Heart left ventricle (tissue), 16 donors: ENCODE data around the gene LMF2. TPM values are rescaled to one million over a fixed set of nuclear protein-coding genes. Genes with fewer than 3 reads are reported as not detected.
"Not testable (repeated sequence)": the region's sequence is repeated elsewhere in the genome, so short reads cannot be mapped to it uniquely, and the experiment has no call there.

ENCODE experiments used
- ATAC-seq, 4 donors: fragments of 200-7000 bp; cut with Tn5 transposase; one replicate each; pipeline ENCODE4 v1.9.1; 2020 to 2022; ENCODE audit warnings: moderate library complexity in 4 of 4, mild to moderate bottlenecking in 3 of 4, moderate number of reproducible peaks in 1 of 4
- DNase-seq, 5 donors: peaks; one replicate each; pipeline ENCODE4 v3.0.0-alpha.2; 2020
- H3K27ac ChIP-seq, 12 donors: fragments of 200-600 bp; sonication (generic) in 4 of 12; one replicate each; pipeline versions ENCODE4 v1.5.0 to v1.8.0; 2016 to 2022; ENCODE audit warnings: mild to moderate bottlenecking in 2 of 12
- H3K27me3 ChIP-seq, 9 donors: fragments of 200-600 bp; sonication (generic) in 2 of 9; one replicate each; pipeline versions ENCODE4 v1.5.1 to v1.8.0; 2016 to 2022; ENCODE audit warnings: mild to moderate bottlenecking in 3 of 9
- H3K36me3 ChIP-seq, 9 donors: fragments of 200-600 bp; sonication (generic) in 2 of 9; one replicate each; pipeline versions ENCODE4 v1.5.0 to v1.8.0; 2018 to 2022; ENCODE audit warnings: mild to moderate bottlenecking in 2 of 9
- H3K4me1 ChIP-seq, 12 donors: fragments of 200-600 bp; sonication (generic) in 4 of 12; one replicate each; pipeline versions ENCODE4 v1.5.0 to v1.8.0; 2016 to 2022; ENCODE audit warnings: mild to moderate bottlenecking in 3 of 12
- H3K4me3 ChIP-seq, 12 donors: fragments of 200-600 bp; sonication (generic) in 4 of 12; one replicate each; pipeline versions ENCODE4 v1.5.0 to v1.8.0; 2017 to 2022; ENCODE audit warnings: mild to moderate bottlenecking in 9 of 12, moderate library complexity in 4 of 12
- H3K9me3 ChIP-seq, 12 donors: fragments of 200-600 bp; sonication (generic) in 4 of 12; one replicate each; pipeline versions ENCODE4 v1.5.0 to v1.8.0; 2016 to 2022; ENCODE audit warnings: mild to moderate bottlenecking in 1 of 12
- POLR2A ChIP-seq, 2 donors: fragments of 450-650 bp; IDR thresholded peaks; one replicate each; pipeline ENCODE4 v1.6.1; 2017; ENCODE audit warnings: antibody characterized with exemption in 2 of 2, mild to moderate bottlenecking in 2 of 2, moderate library complexity in 2 of 2
- WGBS, 4 donors: extraction: QIAGEN DNeasy Blood & Tissue Kit in 2 of 4; methylation state at CpG; one replicate each; pipeline versions ENCODE4 v1.1.5 to v1.1.7; 2013 to 2018; 5-methylcytosine and 5-hydroxymethylcytosine counted together
- intact Hi-C, 10 donors: fragments of 100-400 bp; cut with DNase I; formaldehyde crosslinking; loops; one replicate each; pipeline versions ENCODE4 v1.11.1 to v1.14.2; 2022
- polyA plus RNA-seq, 2 donors: library from polyadenylated mRNA; stranded (reverse); fragments of 200-250 nt; gene quantifications; one replicate each; pipeline ENCODE4 v1.2.3, GENCODE V29; 2013
- total RNA-seq, 9 donors: library from RNA; depleted of rRNA in 2 of 9; stranded (reverse); fragments of >200 nt in 2 of 9; fragmentation: NEBNext Ultra II Directional in 3 of 9; extraction: Animal tissue kit (Norgen Biotek cat#: 25700) in 3 of 9; gene quantifications; one replicate each; pipeline versions ENCODE4 v1.1.0 to v1.2.4, GENCODE V29; 2016 to 2023
- TF ChIP-seq, protein P1 (sequence below), 12 donors: fragments of 200-600 bp; sonication (generic) in 4 of 12; IDR thresholded peaks; one replicate each; pipeline versions ENCODE4 v1.5.0 to v1.8.0; 2018 to 2022; ENCODE audit warnings: antibody characterized with exemption in 12 of 12, mild to moderate bottlenecking in 5 of 12
- donor health status: ischemic (EF 13 %, LVEDD 7.1; RV severe dilation, severe dysfunction).
- donor health status: healthy with polysubstance abuse.
- donor health status: DM: no; HTN: yes; CAD: no.
- donor health status: DM: no; HTN: no; CAD: no.
- donor health status: ischemic (EF 25% LVEDD 6.9; RV normal size, moderate dysfunction).
- donor health status: ischemic (EF 25% LVEDD 5.7; RV mildly dilated, moderate dysfunction).
- donor health status: healthy.
- donor health status: DM: yes; HTN: yes; CAD: no.
- donor health status: ischemic (EF 35%, LVEDD 5.7; RV mildly dilated, moderate dysfunction).
- donor health status: nonischemic (EF 11% LVEDD 7.7; RV severe dilation, severe dysfunction).
- donor health status: DM: yes; HTN: yes; CAD: no.
- donor health status: PGD.
- donor health status: ischemic (EF 29% LVEDD 5.4; RV normal size, mild dysfunction).
- donor health status: nonischemic (EF 23%, LVEDD 6.1; RV moderate dilation, normal function).

LMF2 gene
- total and polyA plus RNA-seq, 11 donors: 20.9 to 46.5 (median 32.1) TPM

DNA sequence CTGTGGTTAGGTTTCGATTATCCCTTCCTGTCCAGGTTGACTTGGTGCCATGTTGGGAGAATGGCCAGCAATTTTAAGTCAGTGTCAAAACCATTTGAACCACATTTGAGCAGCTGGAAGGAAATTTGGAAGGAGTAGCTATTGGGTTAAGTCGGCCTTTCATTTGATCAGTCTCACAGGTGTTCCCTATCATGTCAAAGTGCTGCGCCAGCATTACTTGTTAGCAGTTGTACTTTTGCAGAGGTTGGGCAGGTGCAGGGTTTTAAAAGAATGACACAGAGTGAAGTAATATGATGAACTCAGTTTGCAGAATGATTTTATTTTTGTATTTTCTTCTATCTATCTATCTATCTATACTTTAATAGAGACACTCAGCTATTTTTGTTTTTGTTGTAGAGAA lies 28.7 kb upstream of the LMF2 start:
- Histone ChIP-seq H3K4me3 (no peak overlapping the region), H3K27me3 (peaks cover 0 to 48% (median 4%) of the 10 kb centered on the region in 9 donors), H3K27ac (peak overlapping the region in 1 of 12 donors; percentile 98), H3K36me3 (no peaks in the 10 kb centered on the region), H3K4me1 (peaks cover 3 to 88% (median 23%) of the 10 kb centered on the region in 12 donors), H3K9me3 (no peaks in the 10 kb centered on the region)
- no peak for TF ChIP-seq POLR2A (IDR thresholded peaks at IDR 0.05)
- TF ChIP-seq, protein P1, sequence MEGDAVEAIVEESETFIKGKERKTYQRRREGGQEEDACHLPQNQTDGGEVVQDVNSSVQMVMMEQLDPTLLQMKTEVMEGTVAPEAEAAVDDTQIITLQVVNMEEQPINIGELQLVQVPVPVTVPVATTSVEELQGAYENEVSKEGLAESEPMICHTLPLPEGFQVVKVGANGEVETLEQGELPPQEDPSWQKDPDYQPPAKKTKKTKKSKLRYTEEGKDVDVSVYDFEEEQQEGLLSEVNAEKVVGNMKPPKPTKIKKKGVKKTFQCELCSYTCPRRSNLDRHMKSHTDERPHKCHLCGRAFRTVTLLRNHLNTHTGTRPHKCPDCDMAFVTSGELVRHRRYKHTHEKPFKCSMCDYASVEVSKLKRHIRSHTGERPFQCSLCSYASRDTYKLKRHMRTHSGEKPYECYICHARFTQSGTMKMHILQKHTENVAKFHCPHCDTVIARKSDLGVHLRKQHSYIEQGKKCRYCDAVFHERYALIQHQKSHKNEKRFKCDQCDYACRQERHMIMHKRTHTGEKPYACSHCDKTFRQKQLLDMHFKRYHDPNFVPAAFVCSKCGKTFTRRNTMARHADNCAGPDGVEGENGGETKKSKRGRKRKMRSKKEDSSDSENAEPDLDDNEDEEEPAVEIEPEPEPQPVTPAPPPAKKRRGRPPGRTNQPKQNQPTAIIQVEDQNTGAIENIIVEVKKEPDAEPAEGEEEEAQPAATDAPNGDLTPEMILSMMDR (IDR thresholded peaks at IDR 0.05): no peak
- intact Hi-C loops: no loop called here
- ATAC-seq (no peak), DNase-seq (no peak)
- WGBS, 4 donors: 79 to 82% (median 81%) methylated on average over 3 of the region's 3 CpGs

- intact Hi-C loops: no loop called here
- H3K4me1 ChIP-seq: peaks cover 3 to 76% (median 24%) of the 10 kb centered on the region in 12 donors
- 92 to 96% (median 95%) methylated on average over 8 of the region's 8 CpGs for WGBS, 4 donors
- H3K4me3 ChIP-seq: no peak overlapping the region
- TF ChIP-seq, protein P1 (IDR thresholded peaks at IDR 0.05): no peak
- TF ChIP-seq POLR2A (IDR thresholded peaks at IDR 0.05): no peak
- ATAC-seq (no peak), DNase-seq (no peak)
- no peaks in the 10 kb centered on the region for H3K9me3 ChIP-seq
- H3K27me3 ChIP-seq: peaks cover 0 to 59% (median 6%) of the 10 kb centered on the region in 9 donors
- H3K27ac ChIP-seq: peak overlapping the region in 1 of 12 donors; percentile 98
- no peaks in the 10 kb centered on the region for H3K36me3 ChIP-seq
Measured at GRCh38 chr22:50535113-50535512, 27.6 kb upstream of the LMF2 start.

DNA sequence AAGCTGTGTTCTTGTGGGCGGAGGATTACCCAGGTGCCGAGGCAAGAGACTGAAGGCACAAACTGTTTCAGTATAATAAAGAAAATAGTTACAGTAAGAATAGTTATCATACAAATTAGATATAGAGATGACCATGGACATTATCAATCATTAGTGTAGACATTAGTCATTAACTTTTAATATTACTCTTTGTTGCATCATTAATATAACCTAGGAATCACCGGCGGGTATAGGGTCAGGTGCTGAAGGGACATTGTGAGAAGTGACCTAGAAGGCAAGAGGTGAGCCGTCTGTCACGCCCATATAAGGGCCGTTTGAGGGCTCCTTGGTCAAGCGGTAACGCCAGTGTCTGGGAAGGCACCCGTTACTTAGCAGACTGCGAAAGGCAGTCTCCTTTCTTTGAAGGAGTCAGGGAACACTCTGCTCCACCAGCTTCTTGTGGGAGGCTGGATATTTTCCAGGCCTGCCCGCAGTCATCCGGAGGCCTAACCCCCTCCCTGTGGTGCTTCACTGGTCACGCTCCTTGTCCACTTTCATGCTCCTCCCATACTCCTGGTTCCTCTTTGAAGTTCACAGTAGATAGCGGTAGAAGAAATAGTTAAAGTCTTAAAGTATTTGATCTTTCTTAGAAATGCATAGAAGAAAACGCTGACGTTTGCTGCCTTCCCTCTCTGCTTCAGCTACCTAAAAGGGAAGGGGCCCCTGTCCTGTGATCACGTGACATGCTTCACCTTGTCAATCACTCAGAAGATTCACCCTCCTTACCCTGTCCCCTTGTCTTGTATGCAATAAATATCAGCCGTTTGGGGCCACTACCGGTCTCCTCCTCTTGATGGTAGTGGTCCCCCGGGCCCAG lies 26.6 kb upstream of the LMF2 start:
- H3K27ac ChIP-seq: peak overlapping the region in 7 of 12 donors; percentile 4 to 98 (median 94)
- peak overlapping the region in 1 of 12 donors; percentile 18 for H3K4me3 ChIP-seq
- H3K9me3 ChIP-seq, H3K36me3 ChIP-seq, ATAC-seq, intact Hi-C loops: not testable (repeated sequence)
- WGBS, 4 donors: 60 to 63% (median 62%) methylated on average over 21 of the region's 21 CpGs
- H3K27me3 ChIP-seq: peaks cover 0 to 65% (median 6%) of the 10 kb centered on the region in 9 donors
- peak in 1 of 2 donors; percentile 23 for TF ChIP-seq POLR2A (IDR thresholded peaks at IDR 0.05)
- peaks cover 2 to 72% (median 22%) of the 10 kb centered on the region in 12 donors for H3K4me1 ChIP-seq
- DNase-seq: peak in 3 of 5 donors; percentile 39 to 59 (median 45)

- H3K4me3 ChIP-seq: peak overlapping the region in 8 of 12 donors; percentile 60 to 89 (median 81)
- 70 to 77% (median 72%) methylated on average over 19 of the region's 19 CpGs for WGBS, 4 donors
- intact Hi-C loops: no loop called here
- peaks cover 0 to 72% (median 20%) of the 10 kb centered on the region in 12 donors for H3K4me1 ChIP-seq
- DNase-seq (peak in 2 of 5 donors; percentile 17 to 22), ATAC-seq (no peak)
- peaks cover 0 to 65% (median 6%) of the 10 kb centered on the region in 9 donors for H3K27me3 ChIP-seq
- peak overlapping the region; percentile 78 to 98 (median 94) for H3K27ac ChIP-seq
- H3K9me3 ChIP-seq: no peaks in the 10 kb centered on the region
- TF ChIP-seq, protein P1 (IDR thresholded peaks at IDR 0.05): no peak
- TF ChIP-seq POLR2A (IDR thresholded peaks at IDR 0.05): no peak
- H3K36me3 ChIP-seq: peaks cover 0 to 14% (median 0%) of the 10 kb centered on the region in 9 donors
Measured at GRCh38 chr22:50532824-50533796, 25.6 kb upstream of the LMF2 start.
